ENCODE data around the gene ZCCHC14. TPM values are rescaled to one million over a fixed set of nuclear protein-coding genes. Genes with fewer than 3 reads are reported as not detected.
A peak's percentile ranks its signal among the peaks of the same experiment; 100 is the strongest.

Gene ZCCHC14
- total and polyA plus RNA-seq, 2 of the 13 experiments (the other 11 are each of a cell fraction or from before 2014, with no cell fraction given), result 12.4 to 12.5 TPM

- TF ChIP-seq ZBTB40 (IDR thresholded peaks at IDR 0.05) (no peak), ZBTB40 (CRISPR knock-in tag; IDR thresholded peaks at IDR 0.05) (0 out of 2 replicates have a peak, but pooled peaks have one; percentile 43), KDM2A (CRISPR knock-in tag; IDR thresholded peaks at IDR 0.05; ENCODE audit: borderline replicate concordance, low read depth) (0 out of 2 replicates have a peak, but pooled peaks have one; percentile 13), ZNF580 (CRISPR knock-in tag; IDR thresholded peaks at IDR 0.05; ENCODE audit: borderline replicate concordance, low read depth) (0 out of 2 replicates have a peak, but pooled peaks have one; percentile 13), KMT2A (CRISPR knock-in tag; IDR thresholded peaks at IDR 0.05) (0 out of 2 replicates have a peak, but pooled peaks have one; percentile 20), RBFOX2 (IDR thresholded peaks at IDR 0.05; ENCODE audit: low read depth, low read length) (peak; percentile 44; the same call in 1 of the 2 replicates), PATZ1 (CRISPR knock-in tag; IDR thresholded peaks at IDR 0.05) (0 out of 2 replicates have a peak, but pooled peaks have one; percentile 11), ZNF770 (CRISPR knock-in tag; IDR thresholded peaks at IDR 0.05) (peak; percentile 61; the same call in 1 of the 2 replicates), ZSCAN29 (CRISPR knock-in tag; conservative IDR thresholded peaks at IDR 0.05) (0 out of 2 replicates have a peak, but pooled peaks have one; percentile 44), BCL6 (CRISPR knock-in tag; IDR thresholded peaks at IDR 0.05) (0 out of 2 replicates have a peak, but pooled peaks have one; percentile 0), ZNF329 (CRISPR knock-in tag; IDR thresholded peaks at IDR 0.05; ENCODE audit: low read depth) (no peak), SIN3A (IDR thresholded peaks at IDR 0.05; ENCODE audit: borderline replicate concordance, low read depth, low read length) (peak; percentile 61; the same call in 1 of the 2 replicates), SRY (CRISPR knock-in tag; IDR thresholded peaks at IDR 0.05) (0 out of 2 replicates have a peak, but pooled peaks have one; percentile 67), ZBTB38 (CRISPR knock-in tag; IDR thresholded peaks at IDR 0.05) (0 out of 2 replicates have a peak, but pooled peaks have one; percentile 19), ZNF839 (CRISPR knock-in tag; IDR thresholded peaks at IDR 0.05; ENCODE audit: borderline replicate concordance) (peak; percentile 50; the same call in 1 of the 2 replicates), ZBTB42 (CRISPR knock-in tag; IDR thresholded peaks at IDR 0.05) (0 out of 2 replicates have a peak, but pooled peaks have one; percentile 44)
These were observed 112.4 kb downstream of the ZCCHC14 start (continued) for GRCh38 chr16:87380403-87380802.

Measured in HepG2 (cell line).